Ureter (tissue), 1 donor: ENCODE measurements around the gene KIAA1755. TPM values are rescaled to one million over a fixed set of nuclear protein-coding genes. Genes with fewer than 3 reads are reported as not detected.
"Not testable (repeated sequence)": the region's sequence is repeated elsewhere in the genome, so short reads cannot be mapped to it uniquely, and the experiment has no call there.

Experiments
- DNase-seq: peaks from one replicate; pipeline ENCODE4 v3.0.0-alpha.2; 2020; ENCODE audit warnings: low spot score
- total RNA-seq: library from RNA; stranded (reverse); gene quantifications from one replicate; pipeline ENCODE4 v1.2.4, GENCODE V29; 2023
- donor health status: DM: yes; HTN: yes; CAD: no.

Gene KIAA1755
- total RNA-seq, 1 donor from 2014 or later: 3.9 TPM

GRCh38 chr20:38261054-38261390 lies 487 bp upstream of the KIAA1755 start:
- DNase-seq: no peak

- no peak for DNase-seq
Measured at GRCh38 chr20:38260025-38260377, 534 bp downstream of the KIAA1755 start.

GRCh38 chr20:38258545-38259215 lies 1.9 kb downstream of the KIAA1755 start:
- no peak for DNase-seq

- DNase-seq: no peak
Measured at GRCh38 chr20:38256966-38257365, 3.6 kb downstream of the KIAA1755 start.

- DNase-seq: no peak
Measured at GRCh38 chr20:38256021-38256420, 4.5 kb downstream of the KIAA1755 start.

GRCh38 chr20:38255393-38255792 lies 5.1 kb downstream of the KIAA1755 start:
- no peak for DNase-seq

GRCh38 chr20:38254621-38255020 lies 5.9 kb downstream of the KIAA1755 start:
- not testable (repeated sequence) for DNase-seq

GRCh38 chr20:38253571-38253970 lies 7.0 kb downstream of the KIAA1755 start:
- no peak for DNase-seq

GRCh38 chr20:38252292-38253288 lies 7.9 kb downstream of the KIAA1755 start:
- no peak for DNase-seq

GRCh38 chr20:38251441-38251840 lies 9.1 kb downstream of the KIAA1755 start:
- DNase-seq: not testable (repeated sequence)

GRCh38 chr20:38250609-38251008 lies 9.9 kb downstream of the KIAA1755 start:
- DNase-seq: no peak

GRCh38 chr20:38249536-38250310 lies 10.8 kb downstream of the KIAA1755 start:
- no peak for DNase-seq

GRCh38 chr20:38248133-38248532 lies 12.4 kb downstream of the KIAA1755 start:
- no peak for DNase-seq

- not testable (repeated sequence) for DNase-seq
Measured at GRCh38 chr20:38247725-38248124, 12.8 kb downstream of the KIAA1755 start.

- no peak for DNase-seq
Measured at GRCh38 chr20:38247166-38247509, 13.4 kb downstream of the KIAA1755 start.

- no peak for DNase-seq
Measured at GRCh38 chr20:38246357-38247165, 14.0 kb downstream of the KIAA1755 start.

- no peak for DNase-seq
Measured at GRCh38 chr20:38245753-38246152, 14.8 kb downstream of the KIAA1755 start.

GRCh38 chr20:38243709-38244020 lies 16.9 kb downstream of the KIAA1755 start:
- DNase-seq: no peak

GRCh38 chr20:38242848-38243708 lies 17.5 kb downstream of the KIAA1755 start:
- no peak for DNase-seq

GRCh38 chr20:38241201-38241600 lies 19.3 kb downstream of the KIAA1755 start:
- no peak for DNase-seq

GRCh38 chr20:38239441-38239840 lies 21.1 kb downstream of the KIAA1755 start:
- DNase-seq: no peak
